GM21619 (cell line): ENCODE results near the gene CCP110.
"Not testable (repeated sequence)": the region's sequence is repeated elsewhere in the genome, so short reads cannot be mapped to it uniquely, and the experiment has no call there.

ENCODE experiments used
- ATAC-seq: cut with Tn5 transposase; IDR thresholded peaks from one replicate; pipeline ENCODE4 v1.9.1; 2021; ENCODE audit not compliant: unreplicated experiment

CCP110 gene

GRCh38 chr16:19512297-19512696, 11.4 kb upstream of the CCP110 start:
- no peak for ATAC-seq

GRCh38 chr16:19513377-19514053, 10.2 kb upstream of the CCP110 start:
- no peak for ATAC-seq

DNA sequence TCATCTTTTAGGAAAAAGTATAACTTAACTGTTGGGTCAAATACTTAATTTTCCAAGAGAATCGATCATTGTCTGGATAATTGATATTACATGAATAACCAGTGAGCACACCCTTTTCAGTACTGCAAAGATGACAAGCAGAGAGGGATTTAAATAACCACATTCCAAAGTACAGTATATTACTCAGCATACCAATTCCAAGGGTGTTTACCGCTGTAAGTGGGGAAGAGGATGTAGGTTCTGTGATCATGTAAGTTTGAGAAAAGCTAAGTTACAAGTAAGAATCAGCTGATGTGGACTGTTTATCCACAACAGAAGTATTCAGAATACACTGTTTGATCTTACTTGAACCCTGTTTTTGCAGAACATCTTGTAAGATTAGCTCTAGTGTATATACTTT, 8.0 kb upstream of the CCP110 start:
- ATAC-seq, result no peak

- no peak for ATAC-seq
Measured at GRCh38 chr16:19517424-19518089, 6.2 kb upstream of the CCP110 start.

GRCh38 chr16:19518388-19518787, 5.4 kb upstream of the CCP110 start:
- ATAC-seq, result no peak

DNA sequence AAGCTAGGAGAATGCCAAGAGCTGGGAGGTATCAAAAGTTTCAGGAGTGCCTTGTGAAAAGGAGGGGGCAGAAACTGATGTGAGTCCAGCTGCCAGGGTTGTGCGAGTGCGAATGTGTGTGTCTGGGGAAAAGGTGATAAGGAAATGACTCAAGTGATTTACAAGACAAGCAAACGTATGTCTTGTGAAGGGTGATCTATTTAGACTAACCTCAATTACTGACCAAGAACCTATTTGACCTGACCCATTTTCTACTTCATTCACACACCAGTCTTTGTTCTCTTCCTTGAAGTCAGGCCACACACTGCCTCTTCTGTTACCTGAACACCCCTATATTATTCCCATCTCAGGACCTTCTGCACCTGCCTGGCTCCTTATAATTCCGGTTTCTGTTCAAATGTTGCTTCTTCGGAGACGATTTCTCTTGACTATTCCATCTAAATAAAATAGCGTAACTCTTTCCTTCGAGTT, 2.8 kb upstream of the CCP110 start:
- no peak for ATAC-seq

DNA sequence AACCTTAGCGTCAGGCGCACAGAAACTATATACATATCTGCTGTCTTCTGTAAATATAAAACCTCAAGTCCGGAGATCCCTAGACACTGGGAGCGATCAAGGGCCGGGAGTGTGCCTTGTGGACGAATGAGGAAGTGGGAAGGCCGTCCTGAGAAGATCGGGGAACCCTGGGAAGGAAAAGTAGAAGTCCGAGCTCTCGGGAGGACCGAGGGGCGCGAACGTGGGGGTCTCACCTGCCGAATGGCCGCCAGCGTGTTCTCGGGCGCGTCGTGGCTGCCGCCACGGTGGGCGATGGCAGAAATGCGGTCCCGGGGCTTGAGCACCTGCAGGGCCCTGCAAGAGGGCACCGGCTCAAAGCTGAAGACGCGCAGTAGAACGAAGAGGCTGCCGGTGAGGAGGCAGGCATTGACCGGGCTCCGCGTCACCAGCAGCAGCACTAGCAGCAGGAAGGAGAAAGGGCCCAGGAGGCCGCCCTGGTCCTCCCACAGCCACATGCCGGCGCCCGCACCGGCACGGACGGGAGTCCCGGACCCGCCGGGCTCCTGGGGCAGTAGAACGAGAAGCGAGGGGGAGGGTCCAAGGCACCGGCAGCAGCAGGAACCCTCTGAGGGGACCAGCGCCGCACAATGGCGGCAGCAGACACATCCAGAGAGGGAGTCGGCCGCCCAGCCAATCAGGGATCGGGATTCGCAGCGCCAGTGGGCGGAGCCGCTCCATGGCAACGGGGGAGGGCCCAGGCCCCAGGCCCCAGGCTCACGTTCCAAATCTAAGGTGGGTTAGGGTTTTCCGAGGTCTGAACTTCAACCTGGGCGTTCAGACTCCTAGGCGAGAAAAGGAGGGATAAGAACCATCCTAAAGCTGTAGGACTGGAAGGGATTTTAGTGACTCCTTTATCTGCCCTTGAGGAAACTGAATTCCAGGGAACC, 2.0 kb upstream of the CCP110 start, which contains the start of gene GDE1:
Gene GDE1 (minus strand): TSS at position 628 of the 926 bp plus-strand sequence. CDS start 134 bp downstream, at position 494.
- ATAC-seq, result peak; percentile 72

- no peak for ATAC-seq
Measured at GRCh38 chr16:19522397-19522732, 1.4 kb upstream of the CCP110 start.

GRCh38 chr16:19522760-19523159, 982 bp upstream of the CCP110 start:
- ATAC-seq, result no peak

GRCh38 chr16:19523184-19523558, 571 bp upstream of the CCP110 start:
- no peak for ATAC-seq

DNA sequence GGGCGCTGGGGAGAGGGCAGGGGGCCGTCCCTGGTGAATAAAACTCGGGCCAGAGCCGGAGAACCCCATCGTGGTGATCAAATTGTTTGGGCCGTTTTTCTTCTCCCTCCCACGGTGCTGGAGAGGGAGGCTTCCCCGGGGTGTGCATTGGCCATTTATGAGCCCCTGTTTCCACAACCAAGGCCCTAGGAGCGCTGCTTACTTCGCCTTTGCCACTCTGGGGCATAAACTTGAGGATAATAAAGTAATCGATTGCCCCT, 544 bp downstream of the CCP110 start:
- ATAC-seq, result no peak

DNA sequence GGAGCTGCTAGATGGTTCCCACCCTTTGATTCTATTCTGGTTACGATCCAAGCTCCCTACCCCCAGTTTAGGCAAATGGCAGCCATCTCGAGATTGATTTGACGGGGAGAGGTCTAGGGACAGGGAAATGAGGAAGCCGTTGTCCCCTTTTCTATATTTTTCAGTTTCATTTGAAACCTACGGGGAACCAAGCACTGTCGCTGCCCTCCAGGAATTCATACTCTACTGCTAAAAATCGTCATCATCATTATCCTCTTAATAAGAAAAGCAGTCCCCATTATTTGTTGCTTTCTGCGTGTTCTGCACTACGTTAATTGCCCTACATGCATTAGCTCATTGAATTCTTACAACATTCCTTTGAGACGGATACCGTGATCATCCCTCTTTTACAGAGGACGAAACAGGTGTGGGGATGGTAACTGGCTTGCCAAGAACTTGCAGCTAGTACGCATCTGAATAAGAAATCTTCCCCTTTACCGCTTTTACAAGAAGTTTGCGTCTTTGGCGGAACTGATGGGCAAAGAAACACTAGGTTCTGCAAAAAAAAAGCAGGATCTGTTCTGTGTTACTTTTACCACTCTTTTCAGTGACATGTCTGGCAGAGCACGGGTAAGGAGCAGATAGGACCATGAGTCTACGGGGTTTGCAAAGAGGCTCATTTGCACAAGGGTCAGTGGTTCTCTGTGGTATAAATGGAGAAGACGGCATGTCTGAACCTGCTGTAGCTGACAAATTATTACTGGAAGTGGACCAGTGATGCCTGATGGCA, 1.1 kb downstream of the CCP110 start:
- no peak for ATAC-seq

- no peak for ATAC-seq
Measured at GRCh38 chr16:19525385-19525723, 1.6 kb downstream of the CCP110 start.

- ATAC-seq, result no peak
Measured at GRCh38 chr16:19527161-19527560, 3.4 kb downstream of the CCP110 start.

GRCh38 chr16:19528666-19529065, 4.9 kb downstream of the CCP110 start:
- ATAC-seq, result no peak

DNA sequence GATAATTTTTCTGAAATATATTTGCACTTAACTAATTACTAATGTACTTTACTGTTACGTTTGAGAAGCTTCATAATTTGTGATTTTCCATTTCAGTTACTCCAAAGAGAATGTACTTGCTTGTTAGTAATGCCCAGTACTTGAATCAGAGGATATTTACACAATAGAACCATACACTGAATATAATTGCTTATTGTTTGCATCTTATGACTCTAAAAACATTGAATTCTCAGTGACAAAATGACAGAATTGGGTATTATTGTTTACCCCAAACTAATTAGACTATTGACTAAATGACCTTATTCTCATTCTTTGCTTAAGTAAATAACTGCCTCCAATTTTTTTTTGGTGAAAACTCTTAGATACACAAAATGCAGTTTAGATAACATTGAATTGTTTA, 8.9 kb downstream of the CCP110 start:
- no peak for ATAC-seq

GRCh38 chr16:19540241-19540970, 16.7 kb downstream of the CCP110 start:
- no peak for ATAC-seq

GRCh38 chr16:19542138-19542821, 18.5 kb downstream of the CCP110 start:
- ATAC-seq, result no peak

DNA sequence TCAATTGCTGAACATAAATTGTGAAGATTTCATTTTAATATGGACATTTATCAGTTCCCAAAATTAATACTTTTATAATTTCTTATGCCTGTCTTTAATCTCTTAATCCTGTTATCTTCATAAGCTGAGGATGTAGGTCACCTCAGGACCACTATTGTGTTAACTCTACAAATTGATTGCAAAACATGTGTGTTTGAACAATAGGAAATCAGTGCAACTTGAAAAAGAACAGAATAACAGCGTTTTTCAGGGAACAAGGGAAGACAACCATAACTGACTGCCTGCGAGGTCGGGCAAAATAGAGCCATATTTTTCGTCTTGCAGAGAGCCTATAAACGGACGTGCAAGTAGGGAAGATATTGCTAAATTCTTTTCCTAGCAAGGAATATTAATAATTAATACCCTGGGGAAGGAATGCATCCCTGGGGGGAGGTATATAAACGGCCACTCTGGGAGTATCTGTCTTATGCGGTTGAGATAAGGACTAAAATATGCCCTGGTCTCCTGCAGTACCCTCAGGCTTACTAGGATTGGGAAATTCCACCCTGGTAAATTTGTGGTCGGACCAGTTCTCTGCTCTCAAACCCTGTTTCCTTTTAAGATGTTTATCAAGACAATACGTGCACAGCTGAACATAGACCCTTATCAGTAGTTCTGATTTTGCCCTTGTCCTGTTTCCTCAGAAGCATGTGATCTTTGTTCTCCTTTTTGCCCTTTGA, 19.7 kb downstream of the CCP110 start:
- ATAC-seq, result not testable (repeated sequence)
